ENCODE results near the gene SLIT3.
"Not testable (repeated sequence)": the region's sequence is repeated elsewhere in the genome, so short reads cannot be mapped to it uniquely, and the experiment has no call there.

The SLIT3 gene

DNA sequence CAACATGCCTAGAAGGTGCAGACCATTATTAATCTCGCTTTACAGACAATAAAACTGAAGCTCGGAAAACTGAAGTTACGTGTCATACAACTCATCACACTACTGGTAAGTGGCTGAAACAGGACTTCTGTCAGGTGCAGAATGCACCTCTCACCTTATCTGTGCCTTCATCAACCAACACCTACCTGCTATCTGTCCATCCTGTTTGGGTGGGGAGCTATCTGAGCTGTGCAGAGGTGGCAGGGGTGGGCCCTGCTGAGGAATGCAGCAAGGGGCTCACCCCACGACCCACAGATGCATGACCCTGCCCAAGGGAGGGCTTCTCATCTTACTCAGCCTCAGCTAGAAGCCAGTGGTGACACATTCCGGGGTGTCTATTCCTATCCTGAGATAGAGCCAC is 81.6 kb downstream of the SLIT3 start:
- DNase-seq (ENCODE audit: low spot score), result no peak

DNA sequence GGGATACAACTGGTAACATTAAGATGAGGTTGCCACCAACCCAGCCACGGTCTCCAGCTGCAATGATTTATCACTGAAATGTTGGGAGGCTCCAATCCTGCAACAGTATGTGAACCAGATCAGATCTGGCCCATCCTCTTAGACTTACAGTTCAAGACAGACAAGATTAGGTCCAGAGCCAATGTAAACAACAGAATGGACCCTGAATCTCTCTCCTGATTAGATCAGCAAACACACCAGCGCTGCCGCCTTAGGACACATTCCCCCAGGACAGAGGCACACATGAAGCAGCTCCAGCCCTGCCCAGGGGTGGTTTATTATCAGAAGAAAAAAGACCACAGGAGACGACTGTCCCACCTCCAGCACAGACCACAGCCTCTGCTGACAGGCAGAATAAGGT is 82.1 kb downstream of the SLIT3 start:
- no peak for DNase-seq (ENCODE audit: low spot score)

DNA sequence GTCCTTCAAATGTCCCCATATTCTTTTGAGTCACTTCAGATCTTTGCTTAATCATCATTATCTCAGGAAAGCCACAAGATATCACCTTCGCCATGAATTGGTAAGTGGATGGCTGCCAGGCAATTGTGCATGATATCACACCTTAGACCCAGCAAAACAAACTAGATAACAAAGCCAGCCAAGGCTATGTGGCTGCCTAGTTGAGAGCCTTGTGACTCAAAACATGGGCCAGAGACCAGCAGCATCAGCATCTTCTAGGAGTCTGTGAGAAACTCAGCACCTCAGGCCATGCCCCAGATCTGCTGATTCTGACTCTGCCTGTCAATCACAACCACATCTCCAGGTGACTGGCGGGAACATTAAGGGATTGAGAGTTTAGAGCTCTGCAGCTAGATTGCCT is 82.8 kb downstream of the SLIT3 start:
- DNase-seq (ENCODE audit: low spot score), result no peak

DNA sequence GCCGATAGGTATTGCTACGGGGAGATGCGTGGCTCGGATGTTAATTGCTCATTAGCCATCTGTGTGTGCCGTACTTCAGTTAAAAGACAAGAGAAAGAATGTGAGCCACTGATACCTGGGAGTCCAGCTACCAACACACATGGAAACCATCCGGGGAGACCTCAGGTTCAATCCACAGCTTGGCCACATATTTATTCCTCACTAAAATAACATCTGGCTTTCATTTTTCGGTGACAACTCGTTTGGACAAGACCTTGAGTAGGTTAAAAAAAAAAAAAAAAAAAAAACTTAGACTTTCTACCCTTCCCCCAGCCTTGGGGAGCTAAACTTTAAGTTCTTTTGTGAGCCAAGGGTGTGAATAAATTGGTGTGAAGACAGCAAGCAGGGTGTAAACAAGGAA is 84.1 kb downstream of the SLIT3 start:
- no peak for DNase-seq (ENCODE audit: low spot score)

DNA sequence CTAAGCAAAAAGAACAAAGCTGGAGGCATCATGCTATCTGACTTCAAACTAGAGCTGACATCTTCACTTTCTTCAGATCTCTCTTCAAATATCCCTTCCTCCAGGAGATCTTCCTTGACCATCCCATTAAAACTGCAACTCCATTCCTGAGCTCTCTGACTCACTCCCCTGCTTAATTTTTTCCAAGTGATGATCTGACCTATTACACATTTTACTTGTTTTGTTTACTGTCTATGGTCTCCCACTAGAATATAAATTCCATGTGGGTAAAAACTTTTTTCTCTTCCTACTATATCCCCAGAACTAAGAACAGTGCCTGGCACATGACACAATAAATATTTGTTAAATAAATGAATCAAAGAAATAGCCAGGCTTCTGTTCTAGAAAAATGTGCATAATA is 87.5 kb downstream of the SLIT3 start:
- peak; percentile 75 for DNase-seq (ENCODE audit: low spot score)

DNA sequence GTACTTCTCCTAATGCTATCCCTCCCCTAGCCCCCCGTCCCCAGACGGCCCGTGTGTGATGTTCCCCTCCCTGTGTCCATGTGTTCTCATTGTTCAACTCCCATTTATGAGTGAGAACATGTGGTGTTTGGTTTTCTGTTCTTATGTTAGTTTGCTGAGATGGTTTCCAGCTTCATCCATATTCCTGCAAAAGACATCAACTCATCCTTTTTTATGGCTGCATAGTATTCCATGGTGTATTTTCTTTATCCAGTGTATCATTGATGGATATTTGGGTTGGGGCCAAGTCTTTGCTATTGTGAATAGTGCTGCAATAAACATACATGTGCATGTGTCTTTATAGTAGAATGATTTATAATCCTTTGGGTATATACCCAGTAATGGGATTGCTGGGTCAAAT is 89.2 kb downstream of the SLIT3 start:
- not testable (repeated sequence) for DNase-seq (ENCODE audit: low spot score)

DNA sequence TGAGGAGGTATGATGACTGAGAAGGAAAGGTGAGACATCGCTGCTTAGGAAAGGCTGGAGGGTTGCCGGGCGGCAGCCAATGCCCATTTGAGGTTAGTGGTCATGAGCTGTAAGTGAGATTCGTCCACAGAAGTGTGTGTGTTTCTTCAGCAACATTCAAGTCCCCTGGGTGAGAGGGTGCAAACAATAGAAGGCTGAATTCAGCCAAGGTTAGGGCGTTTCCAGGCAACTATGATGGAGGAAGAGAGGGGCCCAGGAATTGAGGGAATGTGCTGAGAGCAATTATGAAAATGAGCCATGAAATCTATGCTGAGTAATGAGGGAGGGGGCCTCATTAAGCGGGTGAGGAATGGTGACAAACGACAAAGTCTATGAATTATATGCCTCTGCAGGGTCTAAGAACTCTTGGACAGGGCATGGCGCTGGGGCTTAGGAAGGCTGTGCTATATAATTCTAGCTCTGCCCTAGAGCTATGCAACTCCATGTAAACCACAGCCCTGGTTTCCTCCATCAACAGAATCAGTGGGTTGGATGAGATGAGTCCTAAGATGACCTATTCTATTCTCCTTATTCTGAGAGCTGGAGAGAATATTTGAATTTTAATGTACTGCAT is 96.0 kb downstream of the SLIT3 start:
- no peak for DNase-seq (ENCODE audit: low spot score)

DNA sequence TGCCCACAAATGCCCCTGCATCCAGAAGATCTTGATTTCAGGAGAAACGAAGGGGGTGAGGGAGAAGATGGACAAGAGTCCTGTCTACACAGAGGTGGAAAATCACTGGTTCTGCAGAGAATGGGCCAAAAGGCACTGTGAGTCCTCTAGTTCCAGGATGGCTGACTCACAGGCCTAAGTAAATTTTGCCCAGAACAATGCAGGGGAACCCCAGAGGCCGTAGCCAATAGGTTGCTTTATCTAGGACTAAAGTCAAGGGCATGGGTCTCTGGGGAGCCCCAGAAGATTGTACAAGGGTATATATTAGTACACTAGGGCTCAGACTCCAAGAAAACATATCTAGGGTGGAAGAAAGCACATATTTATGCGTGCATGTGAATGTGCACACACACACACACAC is 98.0 kb downstream of the SLIT3 start:
- DNase-seq (ENCODE audit: low spot score), result no peak

DNA sequence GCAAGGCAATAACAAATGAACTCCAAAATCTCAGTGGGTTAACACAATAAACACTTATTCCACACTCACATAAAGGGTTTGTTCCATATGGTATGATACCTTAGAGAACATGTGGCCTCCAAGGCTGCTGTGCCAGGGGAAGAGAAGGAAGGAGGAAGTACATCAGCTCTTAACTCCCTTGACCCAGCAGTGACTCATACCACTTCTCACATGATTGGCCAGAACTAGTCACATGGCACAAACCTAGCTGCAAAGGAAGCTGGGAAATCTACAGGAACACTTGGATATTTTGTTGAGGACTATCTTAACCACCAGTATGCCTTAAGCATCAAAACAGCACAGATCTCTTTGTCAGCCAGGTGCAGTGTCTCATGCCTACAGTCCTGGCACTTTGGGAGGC is 99.3 kb downstream of the SLIT3 start:
- no peak for DNase-seq (ENCODE audit: low spot score)

DNA sequence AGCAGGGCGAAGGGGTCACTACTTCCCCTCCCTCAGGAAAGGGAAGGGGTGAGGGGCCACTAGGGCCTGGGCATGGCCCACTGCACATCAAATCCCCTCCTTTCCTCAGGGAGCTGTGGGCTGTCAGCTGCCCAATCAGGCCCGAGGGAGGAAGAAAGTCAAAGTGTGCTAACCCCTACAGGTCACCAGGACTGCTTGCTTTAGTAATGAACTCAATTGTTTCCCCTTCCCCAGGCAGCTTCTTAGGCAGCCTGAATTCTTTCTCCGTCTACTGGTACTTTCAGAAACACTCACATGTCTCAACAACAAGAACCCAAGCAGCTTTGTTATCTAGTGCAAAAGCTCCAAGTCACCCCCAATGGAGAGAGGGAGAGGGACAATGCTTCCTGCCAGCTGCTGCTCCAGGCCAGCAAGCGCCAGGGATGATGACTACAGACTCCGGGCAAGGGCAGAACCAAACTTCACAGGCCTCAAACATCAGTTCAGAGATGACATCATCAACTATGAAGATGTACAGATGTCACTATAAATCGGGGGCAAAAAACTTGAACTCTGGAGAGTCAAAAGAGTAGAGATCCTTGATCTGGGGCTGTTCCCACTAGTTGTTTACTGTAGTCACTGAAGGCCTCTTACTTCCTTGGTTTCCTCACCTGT is 100.7 kb downstream of the SLIT3 start:
- DNase-seq (ENCODE audit: low spot score), result no peak

DNA sequence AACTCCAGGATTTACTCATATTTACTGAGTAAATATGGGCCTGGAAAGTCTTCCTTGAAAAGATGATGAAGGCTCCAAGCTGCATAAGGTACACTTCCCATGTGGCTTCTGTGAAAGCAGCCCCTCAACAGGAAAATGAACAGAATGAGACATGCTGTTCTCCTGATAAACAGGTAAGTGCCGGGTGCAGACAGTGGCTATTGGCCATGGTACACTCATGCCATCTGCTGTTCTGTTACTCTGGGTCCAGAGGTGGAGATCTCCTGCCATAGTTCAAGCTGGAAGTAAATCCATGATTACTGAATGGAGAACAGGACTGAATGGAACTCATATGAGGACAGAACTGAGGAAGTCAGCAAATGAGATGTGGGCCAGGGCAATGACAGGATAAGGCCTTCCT is 103.6 kb downstream of the SLIT3 start:
- no peak for DNase-seq (ENCODE audit: low spot score)

DNA sequence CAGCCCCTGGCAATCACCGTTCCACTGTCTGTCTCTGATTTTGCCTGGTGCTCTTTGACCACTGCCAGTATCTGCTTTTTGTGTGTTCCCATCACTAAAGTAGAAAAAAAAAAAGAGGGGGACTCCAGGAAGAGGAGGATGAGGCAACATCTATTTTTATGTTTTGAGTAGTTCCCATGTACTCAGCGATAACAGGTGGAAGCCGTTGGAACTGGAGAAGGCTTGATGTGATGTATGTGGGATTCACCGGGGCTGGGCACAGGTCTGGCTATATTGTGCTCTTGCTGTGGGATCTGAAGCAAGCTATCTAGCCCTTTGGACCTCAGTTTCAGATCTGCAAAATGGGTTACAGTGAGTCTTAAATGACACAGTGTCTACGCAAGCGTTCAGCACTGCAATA is 104.9 kb downstream of the SLIT3 start:
- no peak for DNase-seq (ENCODE audit: low spot score)

DNA sequence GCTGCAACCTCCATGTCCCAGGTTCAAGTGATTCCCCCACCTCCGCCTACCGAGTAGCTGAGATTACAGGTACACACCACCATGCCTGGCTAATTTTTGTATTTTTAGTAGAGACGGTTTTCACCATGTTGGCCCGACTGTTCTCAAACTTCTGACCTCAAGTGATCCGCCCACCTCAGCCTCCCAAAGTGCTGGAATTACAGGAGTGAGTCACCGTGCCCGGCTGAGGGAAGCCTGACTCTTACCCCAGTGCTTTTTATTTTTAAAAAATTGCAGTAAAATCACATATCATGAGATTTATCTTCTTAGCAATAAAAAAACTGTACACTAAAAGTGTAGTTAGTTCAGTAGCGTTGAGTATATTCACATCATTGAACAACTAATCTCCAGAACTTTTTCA is 105.3 kb downstream of the SLIT3 start:
- DNase-seq (ENCODE audit: low spot score), result no peak

DNA sequence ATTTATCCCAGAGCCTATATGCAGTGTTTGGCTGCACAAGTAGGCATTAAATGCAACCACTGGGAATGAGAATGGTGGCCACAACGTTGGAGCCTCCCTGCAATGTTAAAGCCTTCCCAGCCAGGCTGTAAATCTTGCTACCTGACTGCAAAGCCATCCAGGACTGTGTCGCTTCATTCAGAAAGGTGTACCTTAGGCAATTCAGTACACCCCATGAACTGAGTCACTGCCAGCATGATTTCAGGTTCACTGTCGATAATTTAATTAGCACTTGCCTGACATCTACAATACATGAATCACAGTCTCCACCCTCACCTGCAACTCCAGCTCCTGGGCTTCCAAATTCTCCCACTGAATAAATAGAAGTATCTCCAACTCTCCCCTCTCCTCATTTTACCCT is 108.4 kb downstream of the SLIT3 start:
- DNase-seq (ENCODE audit: low spot score), result no peak

DNA sequence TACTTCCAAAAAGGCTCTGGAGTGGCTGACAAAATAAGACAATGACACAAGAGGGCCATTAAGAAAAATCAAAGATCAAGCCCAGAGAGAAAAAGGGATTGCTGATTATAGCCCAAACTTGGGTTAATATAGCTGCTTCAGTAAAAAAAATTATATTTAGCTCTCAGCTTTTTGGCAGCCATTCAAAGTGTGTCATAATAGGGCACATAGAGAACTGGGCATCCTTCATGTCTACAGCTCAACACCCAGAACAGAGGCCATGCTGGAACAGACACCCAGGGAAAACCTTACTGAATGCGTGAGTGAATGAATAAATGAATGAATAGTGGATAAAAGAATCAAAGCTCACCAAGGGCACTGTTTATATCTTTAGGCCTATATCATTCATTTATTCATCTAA is 110.1 kb downstream of the SLIT3 start:
- DNase-seq (ENCODE audit: low spot score), result peak; percentile 37

DNA sequence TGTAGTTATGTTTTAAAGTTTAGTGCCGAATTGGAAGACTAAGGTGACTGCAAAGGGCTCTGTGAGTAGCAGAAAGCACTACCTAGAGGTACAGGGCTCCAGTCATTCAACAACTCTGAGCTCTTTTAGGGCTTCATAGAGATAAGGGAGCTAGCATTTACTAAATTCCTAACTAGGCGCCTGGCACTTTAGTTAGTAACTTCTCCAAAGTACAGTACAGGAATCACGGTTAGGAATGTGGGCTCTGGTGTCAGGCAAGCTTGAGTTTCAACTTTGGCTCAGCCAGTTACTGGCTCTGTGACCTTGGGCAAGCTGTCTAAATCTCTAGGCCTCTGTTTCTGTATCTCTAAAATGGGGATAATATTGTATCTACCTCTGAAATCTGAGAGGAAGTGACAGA is 115.3 kb downstream of the SLIT3 start:
- peak; percentile 10 for DNase-seq (ENCODE audit: low spot score)

DNA sequence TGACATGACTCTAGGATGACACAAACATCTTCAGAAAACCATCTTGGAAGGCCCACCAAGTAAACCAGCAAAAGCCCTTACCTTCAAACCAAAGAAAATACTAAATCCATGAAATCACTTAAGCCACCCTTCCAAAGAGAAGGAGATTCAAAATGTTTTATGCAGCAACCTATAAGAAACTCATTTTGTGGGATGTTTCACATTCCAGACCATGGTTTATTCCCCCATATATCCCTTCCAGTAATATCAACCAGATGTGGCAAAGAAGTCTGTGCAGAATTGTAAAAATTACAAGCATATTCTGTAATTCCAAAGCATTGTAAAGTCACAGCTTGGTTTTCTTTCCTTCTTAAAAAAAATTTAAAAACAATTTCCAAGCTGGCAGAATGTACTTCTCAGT is 117.4 kb downstream of the SLIT3 start:
- DNase-seq (ENCODE audit: low spot score), result peak; percentile 83

DNA sequence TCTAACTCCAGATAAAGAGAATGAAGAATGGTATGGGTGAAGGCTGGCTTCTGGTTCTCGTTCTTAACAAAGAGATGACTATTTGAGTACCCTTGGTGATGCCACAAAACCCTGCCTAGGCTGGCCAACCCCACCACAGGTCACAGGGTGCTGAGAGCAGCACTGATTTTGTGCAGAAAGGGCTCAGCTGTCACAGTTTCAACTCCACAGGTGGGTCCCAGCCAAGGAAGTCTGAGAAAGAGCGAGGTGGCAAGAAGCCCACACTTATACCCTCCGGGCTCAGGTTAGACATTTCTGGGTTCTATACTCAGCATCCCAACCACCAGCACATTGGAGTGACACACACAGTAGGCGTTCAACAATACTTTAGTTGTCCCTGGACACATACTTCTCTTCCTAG is 118.1 kb downstream of the SLIT3 start:
- no peak for DNase-seq (ENCODE audit: low spot score)

DNA sequence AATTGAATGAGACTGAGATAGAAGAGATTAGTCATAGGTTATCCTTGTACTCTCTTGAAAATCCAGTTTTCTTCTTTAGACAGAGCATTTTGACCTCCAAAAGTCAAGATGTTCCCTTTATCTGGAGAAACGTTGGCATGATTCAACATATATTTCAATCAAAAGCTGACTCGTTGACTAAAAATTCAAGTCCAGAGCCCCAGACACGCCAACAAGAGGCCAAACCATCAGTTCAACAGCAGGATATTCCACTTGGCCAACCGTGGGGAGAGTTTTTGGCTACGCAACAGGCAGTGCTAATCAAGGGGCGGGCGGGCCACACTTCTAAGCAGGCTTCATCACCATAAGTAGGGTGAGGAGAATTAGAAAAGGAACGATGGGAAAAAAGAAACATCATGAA is 119.1 kb downstream of the SLIT3 start:
- peak; percentile 10 for DNase-seq (ENCODE audit: low spot score)

DNA sequence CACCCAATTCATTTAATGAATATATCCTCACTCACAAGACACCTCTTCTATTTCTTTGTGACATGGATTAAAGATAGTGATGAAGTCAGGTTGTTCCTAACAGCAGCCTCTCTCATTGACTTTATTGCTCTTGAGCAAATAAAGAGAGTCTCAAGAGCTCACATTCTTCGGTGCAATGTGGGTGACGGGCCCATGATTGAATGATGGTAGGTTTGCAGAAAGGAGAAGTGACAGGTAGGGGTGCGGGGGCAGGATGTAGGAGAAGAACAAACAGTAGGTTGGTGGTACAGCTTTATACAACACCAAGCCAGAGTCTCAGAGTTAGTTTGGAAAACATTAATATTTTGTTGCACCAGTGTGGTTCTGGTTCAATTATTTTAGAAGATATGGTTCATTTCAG is 122.2 kb downstream of the SLIT3 start:
- DNase-seq (ENCODE audit: low spot score), result no peak

DNA sequence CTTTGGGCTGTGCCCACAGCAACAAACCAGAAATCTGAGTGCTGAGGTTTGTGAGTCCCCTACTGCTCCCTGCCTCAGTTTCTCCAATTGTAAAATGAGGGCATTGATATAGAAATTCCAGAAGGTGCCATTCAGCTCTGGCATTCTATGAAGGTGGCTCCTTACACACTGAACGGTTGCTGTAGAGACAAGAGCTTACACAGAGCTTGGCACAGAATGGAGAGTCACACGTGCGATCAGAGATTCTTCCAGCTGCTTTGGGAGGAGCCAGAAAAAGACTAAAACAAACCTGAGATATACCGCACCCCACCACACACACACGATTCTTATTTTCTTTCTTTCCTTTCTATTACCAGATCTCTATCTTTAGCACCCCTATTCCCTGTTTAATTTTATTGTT is 122.7 kb downstream of the SLIT3 start:
- DNase-seq (ENCODE audit: low spot score), result no peak

DNA sequence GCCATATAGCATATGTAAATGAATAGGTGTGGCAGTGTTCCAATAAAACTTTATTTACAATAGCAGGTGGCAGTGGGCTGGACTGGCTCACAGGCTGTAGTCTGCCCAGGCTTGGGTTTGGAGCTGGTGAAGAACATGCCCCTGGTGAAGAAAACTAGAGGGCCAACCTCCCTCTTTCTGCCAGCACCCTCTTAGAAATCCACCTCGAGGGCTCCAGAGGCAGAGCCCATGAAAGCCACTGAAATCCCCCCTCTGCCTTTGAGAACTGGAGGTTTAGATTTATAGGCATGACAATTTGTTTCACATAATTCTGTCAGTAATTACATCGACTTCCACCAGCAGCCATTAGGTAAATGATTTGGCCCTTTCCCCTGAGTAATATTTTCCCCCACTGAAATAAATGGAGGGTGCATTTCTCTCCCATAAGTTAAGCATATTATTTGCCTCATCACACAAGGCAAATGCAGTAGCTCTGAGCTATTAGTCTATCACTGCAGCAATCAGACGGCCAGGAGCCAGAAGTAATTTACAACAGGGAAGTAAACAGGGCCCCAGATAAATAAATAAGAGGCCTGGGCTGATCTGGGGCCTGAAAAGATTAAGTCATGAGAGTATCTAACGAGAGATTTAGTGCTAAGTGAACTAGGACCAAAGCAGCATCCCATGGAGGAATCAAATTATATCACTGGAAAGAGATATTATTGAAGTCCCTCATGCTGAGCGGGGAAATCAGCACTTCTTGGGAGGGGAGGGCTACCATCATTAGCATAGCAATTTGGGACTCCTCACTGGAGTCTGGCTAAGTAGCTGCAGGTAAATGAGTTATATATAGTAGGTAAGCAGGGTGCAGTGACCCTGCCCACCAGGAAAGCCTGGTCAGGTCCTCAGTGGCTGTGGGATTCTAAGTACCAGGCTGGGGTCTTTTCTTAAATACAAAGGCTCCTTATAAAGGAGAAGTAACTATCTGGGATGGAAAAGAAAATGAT is 123.9 kb downstream of the SLIT3 start:
- no peak for DNase-seq (ENCODE audit: low spot score)

DNA sequence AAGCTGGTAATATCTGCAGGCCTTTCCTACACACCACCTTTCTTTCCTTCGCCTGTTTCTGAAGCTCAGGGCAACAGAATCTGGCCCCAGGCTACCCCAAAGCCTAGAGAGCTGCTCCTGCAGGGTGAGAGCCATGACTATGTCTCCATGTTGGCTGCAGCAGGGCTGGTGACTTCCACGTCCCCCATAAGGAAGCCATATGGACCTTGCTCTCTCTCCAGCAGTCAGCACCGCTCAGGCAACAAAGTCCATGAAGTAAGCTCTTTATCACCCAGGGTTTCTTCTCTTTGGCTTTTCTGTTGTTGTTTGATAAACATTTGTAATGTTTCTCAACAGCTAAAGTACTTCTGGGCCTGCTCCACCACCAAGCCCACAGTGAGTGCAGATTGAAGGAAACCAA is 125.2 kb downstream of the SLIT3 start:
- no peak for DNase-seq (ENCODE audit: low spot score)
